ENCODE data around the gene CAMTA1.

Gene CAMTA1

GRCh38 chr1:7460807-7461206, 675.6 kb downstream of the CAMTA1 start:
- H3K4me3 ChIP-seq (ENCODE audit: low read depth, low read length), result no peak overlapping the region
- TF ChIP-seq, protein P1, sequence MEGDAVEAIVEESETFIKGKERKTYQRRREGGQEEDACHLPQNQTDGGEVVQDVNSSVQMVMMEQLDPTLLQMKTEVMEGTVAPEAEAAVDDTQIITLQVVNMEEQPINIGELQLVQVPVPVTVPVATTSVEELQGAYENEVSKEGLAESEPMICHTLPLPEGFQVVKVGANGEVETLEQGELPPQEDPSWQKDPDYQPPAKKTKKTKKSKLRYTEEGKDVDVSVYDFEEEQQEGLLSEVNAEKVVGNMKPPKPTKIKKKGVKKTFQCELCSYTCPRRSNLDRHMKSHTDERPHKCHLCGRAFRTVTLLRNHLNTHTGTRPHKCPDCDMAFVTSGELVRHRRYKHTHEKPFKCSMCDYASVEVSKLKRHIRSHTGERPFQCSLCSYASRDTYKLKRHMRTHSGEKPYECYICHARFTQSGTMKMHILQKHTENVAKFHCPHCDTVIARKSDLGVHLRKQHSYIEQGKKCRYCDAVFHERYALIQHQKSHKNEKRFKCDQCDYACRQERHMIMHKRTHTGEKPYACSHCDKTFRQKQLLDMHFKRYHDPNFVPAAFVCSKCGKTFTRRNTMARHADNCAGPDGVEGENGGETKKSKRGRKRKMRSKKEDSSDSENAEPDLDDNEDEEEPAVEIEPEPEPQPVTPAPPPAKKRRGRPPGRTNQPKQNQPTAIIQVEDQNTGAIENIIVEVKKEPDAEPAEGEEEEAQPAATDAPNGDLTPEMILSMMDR (conservative IDR thresholded peaks at IDR 0.05; ENCODE audit: low read depth, low read length), result no peak
- DNase-seq (ENCODE audit: low read depth), result no peak

GRCh38 chr1:7462617-7463016, 677.4 kb downstream of the CAMTA1 start:
- TF ChIP-seq, protein P1 (conservative IDR thresholded peaks at IDR 0.05; ENCODE audit: low read depth, low read length), result no peak
- H3K4me3 ChIP-seq (ENCODE audit: low read depth, low read length), result no peak overlapping the region
- DNase-seq (ENCODE audit: low read depth), result no peak

DNA sequence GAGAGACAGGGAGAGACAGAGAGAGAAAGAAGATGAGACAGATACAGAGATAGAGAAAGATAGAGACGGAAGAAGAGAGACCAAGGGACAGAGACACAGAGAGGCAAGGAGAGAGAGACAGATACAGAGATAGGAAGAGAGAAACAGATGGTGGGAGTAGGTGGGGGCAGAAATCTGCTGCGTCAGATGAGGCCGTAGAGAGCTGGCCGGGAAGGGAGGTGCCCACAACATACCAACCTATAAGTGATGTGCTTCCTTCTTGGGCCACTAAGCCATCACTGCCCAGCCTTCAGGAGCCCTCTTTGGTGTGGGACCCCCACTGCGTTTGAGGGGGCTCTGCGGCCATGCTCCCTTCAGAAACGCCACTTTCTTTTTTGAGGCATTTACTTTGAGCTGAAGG, 678.3 kb downstream of the CAMTA1 start:
- TF ChIP-seq, protein P1 (conservative IDR thresholded peaks at IDR 0.05; ENCODE audit: low read depth, low read length), result no peak
- no peak for DNase-seq (ENCODE audit: low read depth)
- no peak overlapping the region for H3K4me3 ChIP-seq (ENCODE audit: low read depth, low read length)

GRCh38 chr1:7464736-7465135, 679.5 kb downstream of the CAMTA1 start:
- no peak for DNase-seq (ENCODE audit: low read depth)
- TF ChIP-seq, protein P1 (conservative IDR thresholded peaks at IDR 0.05; ENCODE audit: low read depth, low read length), result no peak
- no peak overlapping the region for H3K4me3 ChIP-seq (ENCODE audit: low read depth, low read length)

DNA sequence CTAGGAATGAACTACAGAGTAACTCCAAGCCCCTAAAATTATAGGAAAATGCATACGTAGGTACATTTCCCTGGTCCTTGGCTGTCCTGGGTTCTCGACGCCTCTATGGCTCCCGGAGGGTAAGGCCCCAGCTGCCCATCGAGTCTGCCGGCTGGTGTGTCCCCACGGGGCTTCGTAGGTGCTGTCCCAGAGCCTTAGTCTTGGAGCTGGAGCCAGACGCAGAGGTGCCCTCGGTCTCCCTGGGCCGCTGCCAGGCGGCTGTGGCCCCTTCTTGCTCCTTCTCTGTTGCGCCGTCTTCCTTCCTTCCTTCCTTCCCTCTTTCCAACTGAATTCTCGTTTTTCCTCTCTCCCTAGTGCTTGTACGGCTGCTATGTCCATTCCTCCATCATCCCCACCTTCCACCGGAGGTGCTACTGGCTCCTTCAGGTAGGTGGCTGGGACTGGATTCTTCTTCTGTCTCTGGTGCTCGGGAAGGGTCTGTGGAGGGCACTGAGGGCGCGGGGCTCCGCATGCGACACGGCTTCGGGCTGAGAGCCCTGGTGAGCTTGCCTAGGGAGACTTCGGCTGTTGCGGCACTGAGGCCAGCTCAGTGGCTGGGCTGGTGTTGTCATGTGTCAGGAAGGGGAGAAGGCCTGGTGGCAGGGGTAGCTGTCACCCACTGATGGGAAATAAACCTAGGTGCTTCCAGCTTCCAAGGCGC, 682.4 kb downstream of the CAMTA1 start:
- TF ChIP-seq, protein P1 (conservative IDR thresholded peaks at IDR 0.05; ENCODE audit: low read depth, low read length), result no peak
- H3K4me3 ChIP-seq (ENCODE audit: low read depth, low read length), result no peak overlapping the region
- DNase-seq (ENCODE audit: low read depth), result no peak

- no peak for DNase-seq (ENCODE audit: low read depth)
- TF ChIP-seq, protein P1 (conservative IDR thresholded peaks at IDR 0.05; ENCODE audit: low read depth, low read length), result no peak
- H3K4me3 ChIP-seq (ENCODE audit: low read depth, low read length), result no peak overlapping the region
These were observed 683.0 kb downstream of the CAMTA1 start for GRCh38 chr1:7468248-7468647.

GRCh38 chr1:7469255-7469938, 684.1 kb downstream of the CAMTA1 start:
- no peak overlapping the region for H3K4me3 ChIP-seq (ENCODE audit: low read depth, low read length)
- DNase-seq (ENCODE audit: low read depth), result no peak
- TF ChIP-seq, protein P1 (conservative IDR thresholded peaks at IDR 0.05; ENCODE audit: low read depth, low read length), result no peak

Measured in choroid plexus epithelial cell (primary cell).